HepG2 (cell line): ENCODE results near the gene NPAS2. TPM values are rescaled to one million over a fixed set of nuclear protein-coding genes. Genes with fewer than 3 reads are reported as not detected.
A peak's percentile ranks its signal among the peaks of the same experiment; 100 is the strongest.

ENCODE experiments used
- BCLAF1 ChIP-seq: fragments of 450-650 bp; IDR thresholded peaks from 2 replicates; pipeline ENCODE4 v1.6.1; 2017; ENCODE audit warnings: mild to moderate bottlenecking
- CBX5 ChIP-seq: sonication (generic); formaldehyde crosslinking; IDR thresholded peaks from 2 replicates; pipeline ENCODE4 v1.4.0; 2020; ENCODE audit warnings: missing genetic modification reagents, borderline replicate concordance
- FOSL2 ChIP-seq: sonication (generic); formaldehyde crosslinking; IDR thresholded peaks from 2 replicates; pipeline ENCODE4 v1.4.0; 2020; ENCODE audit warnings: missing genetic modification reagents
- GTF3A ChIP-seq: sonication (generic); formaldehyde crosslinking; conservative IDR thresholded peaks from 2 replicates; pipeline ENCODE4 v1.4.0; 2020; ENCODE audit warnings: mild to moderate bottlenecking, missing genetic modification reagents
- IRF1 ChIP-seq: sonication (generic); formaldehyde crosslinking; IDR thresholded peaks from 2 replicates; pipeline ENCODE4 v1.4.0; 2020; ENCODE audit warnings: low read depth, mild to moderate bottlenecking, missing genetic modification reagents
- JUNB ChIP-seq: sonication (generic); formaldehyde crosslinking; IDR thresholded peaks from 2 replicates; pipeline ENCODE4 v1.8.0; 2022; ENCODE audit warnings: missing genetic modification reagents, mild to moderate bottlenecking, borderline replicate concordance
- JUND ChIP-seq: sonication (generic); formaldehyde crosslinking; IDR thresholded peaks from 2 replicates; pipeline ENCODE4 v1.8.0; 2022; ENCODE audit warnings: mild to moderate bottlenecking, missing genetic modification reagents
- MATR3 ChIP-seq: sonication (generic); formaldehyde crosslinking; IDR thresholded peaks from 2 replicates; pipeline ENCODE4 v1.4.0; 2020; ENCODE audit warnings: missing genetic modification reagents
- MEIS1 ChIP-seq: sonication (generic); formaldehyde crosslinking; IDR thresholded peaks from 2 replicates; pipeline ENCODE4 v1.9.0; 2021; ENCODE audit warnings: mild to moderate bottlenecking, missing genetic modification reagents, moderate library complexity, borderline replicate concordance
- MEIS2 ChIP-seq: sonication (generic); formaldehyde crosslinking; IDR thresholded peaks from 2 replicates; pipeline ENCODE4 v1.9.0; 2021; ENCODE audit warnings: mild to moderate bottlenecking, missing genetic modification reagents
- MTERF4 ChIP-seq: sonication (generic); formaldehyde crosslinking; IDR thresholded peaks from 2 replicates; pipeline ENCODE4 v1.8.0; 2023; ENCODE audit warnings: mild to moderate bottlenecking, missing genetic modification reagents
- NCOA2 ChIP-seq: sonication (generic); formaldehyde crosslinking; IDR thresholded peaks from 2 replicates; pipeline ENCODE4 v1.8.0; 2022; ENCODE audit warnings: inconsistent platforms
- PRMT3 ChIP-seq: sonication (generic); formaldehyde crosslinking; IDR thresholded peaks from 2 replicates; pipeline ENCODE4 v1.8.1; 2022; ENCODE audit warnings: low read depth, mild to moderate bottlenecking, moderate library complexity, missing genetic modification reagents, borderline replicate concordance
- SETDB1 ChIP-seq: sonication (generic); formaldehyde crosslinking; IDR thresholded peaks from 2 replicates; pipeline ENCODE4 v1.5.1; 2020; ENCODE audit warnings: missing genetic modification reagents, mild to moderate bottlenecking, borderline replicate concordance
- SP1 ChIP-seq, 2 experiments: fragments of 450-650 bp in 1 of 2; sonication (generic) in 1 of 2; formaldehyde crosslinking in 1 of 2; IDR thresholded peaks; 2 replicates each; pipeline versions ENCODE4 v1.4.0 to v1.6.1; 2016 to 2020; ENCODE audit warnings: missing genetic modification reagents in 1 of 2
- ZNF556 ChIP-seq: sonication (generic); formaldehyde crosslinking; IDR thresholded peaks from 2 replicates; pipeline ENCODE4 v1.4.0; 2020; ENCODE audit warnings: mild to moderate bottlenecking, missing genetic modification reagents, borderline replicate concordance
- ZNF646 ChIP-seq: sonication (generic); formaldehyde crosslinking; IDR thresholded peaks from 2 replicates; pipeline ENCODE4 v1.9.0; 2021; ENCODE audit warnings: mild to moderate bottlenecking, missing genetic modification reagents
- ZSCAN12 ChIP-seq: sonication (generic); formaldehyde crosslinking; IDR thresholded peaks from 2 replicates; pipeline ENCODE4 v1.9.0; 2021; ENCODE audit warnings: mild to moderate bottlenecking, missing genetic modification reagents
- ZSCAN29 ChIP-seq: sonication (generic); formaldehyde crosslinking; conservative IDR thresholded peaks from 2 replicates; pipeline ENCODE4 v1.4.0; 2020; ENCODE audit warnings: mild to moderate bottlenecking, missing genetic modification reagents
- polyA plus RNA-seq, 8 experiments: library from polyadenylated mRNA; depleted of rRNA in 3 of 8; stranded (reverse) in 7 of 8; unstranded in 1 of 8; fragments of >200 nt; fragmentation: Illumina TruSeq in 4 of 8; extraction: Trizol in 4 of 8; gene quantifications; 2 replicates each; pipeline versions ENCODE4 v1.2.1 to v1.2.3, GENCODE V29; 2011 to 2016; ENCODE audit warnings: low read depth in 4 of 8, missing spikeins in 1 of 8, mixed read lengths in 1 of 8; ENCODE audit not compliant: insufficient read depth in 1 of 8
- total RNA-seq, 5 experiments: library from RNA; depleted of rRNA; stranded (reverse); fragments of >200 nt; fragmentation: Illumina TruSeq; extraction: Trizol; gene quantifications; 2 replicates each; pipeline ENCODE4 v1.2.3, GENCODE V29; 2016; ENCODE audit warnings: low read depth in 1 of 5

NPAS2 gene
- total and polyA plus RNA-seq, 2 of the 13 experiments (the other 11 are each of a cell fraction or from before 2014, with no cell fraction given): 14.8 to 37.5 TPM

- no peak for TF ChIP-seq ZNF646 (CRISPR knock-in tag)
- 0 out of 2 replicates have a peak, but pooled peaks have one; percentile 23 for TF ChIP-seq CBX5 (CRISPR knock-in tag)
- no peak for TF ChIP-seq SETDB1 (CRISPR knock-in tag)
- no peak for TF ChIP-seq ZNF556 (CRISPR knock-in tag)
- no peak for TF ChIP-seq ZSCAN12
- TF ChIP-seq SP1 (IDR thresholded peaks at IDR 0.05): 0 out of 2 replicates have a peak, but pooled peaks have one; percentile 65
- TF ChIP-seq SP1 (CRISPR knock-in tag; IDR thresholded peaks at IDR 0.05): no peak
- TF ChIP-seq FOSL2 (CRISPR knock-in tag): peak; percentile 41
- no peak for TF ChIP-seq NCOA2
- TF ChIP-seq ZSCAN29: no peak
- no peak for TF ChIP-seq MEIS1 (CRISPR knock-in tag)
- no peak for TF ChIP-seq JUND (CRISPR knock-in tag)
- TF ChIP-seq BCLAF1: no peak
- TF ChIP-seq MTERF4 (CRISPR knock-in tag): no peak
- no peak for TF ChIP-seq JUNB (CRISPR knock-in tag)
- TF ChIP-seq MATR3: no peak
- no peak for TF ChIP-seq MEIS2
- no peak for TF ChIP-seq IRF1 (CRISPR knock-in tag)
- no peak for TF ChIP-seq PRMT3 (CRISPR knock-in tag)
- no peak for TF ChIP-seq GTF3A (CRISPR knock-in tag)
These were observed 165.0 kb downstream of the NPAS2 start (continued) for GRCh38 chr2:100984892-100985307.
